ENCODE data around the gene SNAPIN. TPM values are rescaled to one million over a fixed set of nuclear protein-coding genes. Genes with fewer than 3 reads are reported as not detected.

SNAPIN gene
- total RNA-seq, 6 experiments from 2014 or later = 14.6 to 33.2 (median 18.0) TPM

- TF ChIP-seq, protein P1, sequence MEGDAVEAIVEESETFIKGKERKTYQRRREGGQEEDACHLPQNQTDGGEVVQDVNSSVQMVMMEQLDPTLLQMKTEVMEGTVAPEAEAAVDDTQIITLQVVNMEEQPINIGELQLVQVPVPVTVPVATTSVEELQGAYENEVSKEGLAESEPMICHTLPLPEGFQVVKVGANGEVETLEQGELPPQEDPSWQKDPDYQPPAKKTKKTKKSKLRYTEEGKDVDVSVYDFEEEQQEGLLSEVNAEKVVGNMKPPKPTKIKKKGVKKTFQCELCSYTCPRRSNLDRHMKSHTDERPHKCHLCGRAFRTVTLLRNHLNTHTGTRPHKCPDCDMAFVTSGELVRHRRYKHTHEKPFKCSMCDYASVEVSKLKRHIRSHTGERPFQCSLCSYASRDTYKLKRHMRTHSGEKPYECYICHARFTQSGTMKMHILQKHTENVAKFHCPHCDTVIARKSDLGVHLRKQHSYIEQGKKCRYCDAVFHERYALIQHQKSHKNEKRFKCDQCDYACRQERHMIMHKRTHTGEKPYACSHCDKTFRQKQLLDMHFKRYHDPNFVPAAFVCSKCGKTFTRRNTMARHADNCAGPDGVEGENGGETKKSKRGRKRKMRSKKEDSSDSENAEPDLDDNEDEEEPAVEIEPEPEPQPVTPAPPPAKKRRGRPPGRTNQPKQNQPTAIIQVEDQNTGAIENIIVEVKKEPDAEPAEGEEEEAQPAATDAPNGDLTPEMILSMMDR (IDR thresholded peaks at IDR 0.05) = peak in 1 of 4 donors; percentile 38
- TF ChIP-seq POLR2A (IDR thresholded peaks at IDR 0.05) = no peak
- DNase-seq = peak in 1 of 3 donors; percentile 26
- peak in 1 of 4 donors; percentile 6 for ATAC-seq
- 100% methylated on average over 2 of the region's 10 CpGs for WGBS (ENCODE audit: insufficient coverage, low coverage, low lambda C conversion rate, missing lambda C conversion rate)
- Histone ChIP-seq H3K4me1 (peaks cover 0 to 6% (median 2%) of the 10 kb centered on the region in 4 donors), H3K9me3 (no peaks in the 10 kb centered on the region), H3K27ac (peak within 1 kb of the TSS; percentile 71 to 80 (median 73)), H3K36me3 (no peaks in the 10 kb centered on the region), H3K4me3 (peak within 1 kb of the TSS; percentile 29 to 52 (median 47)), H3K27me3 (no peaks in the 10 kb centered on the region)
- intact Hi-C loops (cut with DNase I) = no loop called here
These were observed 30.5 kb upstream of the SNAPIN start, which contains the start of gene S100A1 for GRCh38 chr1:153627715-153628626. S100A1 (plus strand) TSS chr1:153628434; CDS start chr1:153630522, 2,088 bp downstream.

DNA sequence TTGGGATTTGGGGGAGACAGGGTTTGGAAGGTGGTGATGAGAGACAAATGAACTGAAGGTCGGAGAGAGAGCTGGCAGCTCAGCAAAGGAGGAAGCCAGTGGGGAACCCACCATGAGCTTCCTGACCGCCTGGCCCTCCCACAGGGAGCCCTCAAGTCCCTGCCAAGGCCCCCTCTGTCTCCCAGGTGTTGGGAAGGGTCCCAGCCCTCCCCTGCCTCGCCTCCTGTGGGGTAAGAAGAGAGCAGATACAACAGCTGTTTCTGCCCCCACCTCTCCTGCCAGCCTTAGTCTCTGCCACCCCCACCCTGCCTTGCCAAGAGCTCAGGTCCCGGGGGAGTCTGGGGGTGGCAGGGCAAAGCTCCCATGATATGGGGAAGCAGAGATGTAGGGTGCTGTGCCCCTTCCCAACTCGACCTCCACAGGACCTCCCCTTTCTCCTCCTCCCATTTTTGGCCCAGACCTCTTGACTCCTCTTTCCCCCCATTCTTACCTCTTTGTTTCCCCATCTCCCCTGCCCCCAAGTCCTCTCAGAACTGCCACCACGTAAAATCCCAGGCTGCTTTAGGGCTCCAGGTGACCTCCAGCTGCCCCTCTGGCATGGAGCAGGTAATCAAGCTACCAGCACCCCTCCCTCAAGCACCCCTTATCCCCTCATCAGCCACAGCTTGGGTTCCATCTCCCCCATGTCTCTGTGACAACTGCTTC, 29.7 kb upstream of the SNAPIN start:
- Histone ChIP-seq H3K4me1 (peaks cover 0 to 6% (median 2%) of the 10 kb centered on the region in 4 donors), H3K27ac (no peak overlapping the region), H3K4me3 (no peak overlapping the region), H3K9me3 (no peaks in the 10 kb centered on the region), H3K36me3 (no peaks in the 10 kb centered on the region), H3K27me3 (no peaks in the 10 kb centered on the region)
- ATAC-seq (no peak), DNase-seq (peak in 1 of 3 donors; percentile 17)
- intact Hi-C loops (cut with DNase I) = no loop called here
- WGBS (ENCODE audit: insufficient coverage, low coverage, low lambda C conversion rate, missing lambda C conversion rate) = 79% methylated on average over 2 of the region's 6 CpGs
- TF ChIP-seq, protein P1 (IDR thresholded peaks at IDR 0.05) = no peak
- no peak for TF ChIP-seq POLR2A (IDR thresholded peaks at IDR 0.05)

- Histone ChIP-seq H3K4me3 (no peak overlapping the region), H3K27ac (no peak overlapping the region), H3K9me3 (no peaks in the 10 kb centered on the region), H3K27me3 (no peaks in the 10 kb centered on the region), H3K36me3 (no peaks in the 10 kb centered on the region), H3K4me1 (peaks cover 0 to 6% (median 2%) of the 10 kb centered on the region in 4 donors)
- ATAC-seq (no peak), DNase-seq (peak in 1 of 3 donors; percentile 11)
- WGBS (ENCODE audit: insufficient coverage, low coverage, low lambda C conversion rate, missing lambda C conversion rate) = 100% methylated on average over 1 of the region's 5 CpGs
- no peak for TF ChIP-seq POLR2A (IDR thresholded peaks at IDR 0.05)
- TF ChIP-seq, protein P1 (IDR thresholded peaks at IDR 0.05) = no peak
- intact Hi-C loops (cut with DNase I) = no loop called here
These were observed 29.2 kb upstream of the SNAPIN start for GRCh38 chr1:153629343-153629665.

DNA sequence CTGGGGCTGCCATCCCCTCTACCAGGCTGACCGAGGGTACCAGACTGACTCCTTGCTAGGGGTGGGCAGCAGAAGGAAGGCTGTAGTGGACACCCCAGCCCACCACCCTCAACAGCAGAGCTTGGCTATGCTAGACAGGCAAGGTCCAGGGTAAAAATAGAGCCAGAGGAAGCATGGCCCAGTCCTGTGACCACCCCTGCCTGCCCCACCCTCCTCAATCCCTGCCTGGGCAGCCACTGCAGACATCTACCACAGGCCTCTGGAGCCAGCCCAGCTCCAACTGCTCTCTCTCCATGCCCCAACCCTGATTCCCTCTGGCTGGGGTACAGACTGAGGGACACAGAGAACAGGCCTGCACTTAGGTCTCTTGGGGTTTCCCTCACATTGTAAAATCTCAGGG, 28.5 kb upstream of the SNAPIN start:
- Histone ChIP-seq H3K4me3 (no peak overlapping the region), H3K4me1 (peaks cover 0 to 7% (median 2%) of the 10 kb centered on the region in 4 donors), H3K9me3 (no peaks in the 10 kb centered on the region), H3K27me3 (no peaks in the 10 kb centered on the region), H3K36me3 (no peaks in the 10 kb centered on the region), H3K27ac (no peak overlapping the region)
- DNase-seq = peak in 1 of 3 donors; percentile 16
- no CpG with 5 or more reads among the region's 1 CpG for WGBS (ENCODE audit: insufficient coverage, low coverage, low lambda C conversion rate, missing lambda C conversion rate)
- no peak for ATAC-seq
- intact Hi-C loops (cut with DNase I) = no loop called here
- TF ChIP-seq, protein P1 (IDR thresholded peaks at IDR 0.05) = no peak
- TF ChIP-seq POLR2A (IDR thresholded peaks at IDR 0.05) = no peak

Data from right lobe of liver (tissue), 6 donors.